NCI-H187 (cell line): ENCODE data around the gene PRKCE.

Experiments used
- DNase-seq, 2 experiments: peaks; one replicate each; lab custom pipeline; 2025; lab: John Stamatoyannopoulos, UW

PRKCE gene

DNA sequence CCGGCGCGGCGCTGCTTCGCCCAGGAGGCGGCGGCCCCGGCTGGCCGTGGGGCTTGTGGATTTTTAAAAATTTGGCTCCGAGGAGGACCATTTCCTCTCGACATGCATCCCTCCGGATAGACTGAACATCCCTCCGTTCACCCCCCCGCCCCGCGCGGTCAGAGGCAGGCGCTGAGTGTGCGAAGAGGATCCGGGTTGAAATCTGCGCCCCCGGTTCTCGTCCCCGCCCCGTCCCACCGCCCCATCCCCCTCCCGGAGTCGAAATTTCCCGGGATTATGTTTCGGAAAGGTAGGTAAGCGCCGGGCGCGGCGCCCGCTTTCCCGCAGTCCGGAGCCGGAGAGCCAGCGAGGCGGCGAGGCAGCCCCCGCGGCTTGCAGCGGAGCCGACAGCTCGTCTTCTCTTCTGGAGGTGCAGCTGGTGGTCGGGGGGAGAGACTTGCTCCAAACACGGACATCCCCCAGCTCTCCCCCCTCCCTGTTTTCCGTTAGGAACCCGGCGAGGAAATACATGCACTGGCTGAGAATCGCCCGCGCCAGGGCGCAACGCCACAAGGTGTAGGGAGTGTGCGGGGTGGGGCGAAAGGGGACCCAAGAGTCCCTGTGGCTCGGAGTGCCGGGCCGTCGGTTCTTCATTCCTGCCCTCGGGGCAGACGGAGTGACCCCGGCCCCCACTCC lies at the start of gene PRKCE:
Gene PRKCE, plus strand, starts transcription at position 261 of the 675 bp plus-strand sequence.
- DNase-seq, result peak; percentile 33 to 52

DNA sequence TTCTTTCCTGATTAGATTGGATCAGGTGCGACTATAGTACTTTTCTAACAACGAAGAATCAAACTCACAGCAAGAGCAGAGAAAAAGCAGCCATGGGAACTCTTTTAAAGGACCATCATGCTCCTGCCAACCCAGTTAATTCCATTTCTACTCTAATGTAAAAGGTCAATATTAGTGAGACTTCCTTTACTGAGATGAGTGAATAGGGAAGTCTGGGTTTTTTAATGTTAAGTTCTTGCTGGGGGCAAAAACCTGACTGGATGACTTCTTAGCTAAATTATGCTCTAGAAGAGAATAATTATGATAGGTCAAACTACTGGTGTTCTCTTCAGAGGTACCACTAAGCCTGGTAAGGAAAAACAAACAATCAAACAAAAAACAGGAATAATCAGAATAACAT lies 48.9 kb upstream of the PRKCE start:
- DNase-seq, result no peak

DNA sequence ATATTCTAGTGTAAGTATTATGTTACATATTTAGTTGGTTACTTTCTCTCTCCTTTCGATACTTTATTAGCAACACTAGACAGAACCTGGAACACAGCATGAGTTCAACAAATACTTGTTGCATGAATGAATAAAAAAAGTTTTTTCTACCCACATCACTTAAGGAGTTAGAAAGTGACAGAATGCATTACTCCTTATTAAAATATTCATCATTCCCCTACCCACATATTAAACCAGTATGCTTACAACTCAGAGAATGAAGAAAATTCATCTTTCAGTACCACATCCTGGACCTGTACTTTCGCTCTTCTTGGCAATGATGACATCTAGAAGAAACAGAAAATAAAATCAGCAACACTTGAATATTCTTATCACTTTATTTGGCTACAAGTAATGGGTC lies 46.4 kb upstream of the PRKCE start:
- no peak for DNase-seq

DNA sequence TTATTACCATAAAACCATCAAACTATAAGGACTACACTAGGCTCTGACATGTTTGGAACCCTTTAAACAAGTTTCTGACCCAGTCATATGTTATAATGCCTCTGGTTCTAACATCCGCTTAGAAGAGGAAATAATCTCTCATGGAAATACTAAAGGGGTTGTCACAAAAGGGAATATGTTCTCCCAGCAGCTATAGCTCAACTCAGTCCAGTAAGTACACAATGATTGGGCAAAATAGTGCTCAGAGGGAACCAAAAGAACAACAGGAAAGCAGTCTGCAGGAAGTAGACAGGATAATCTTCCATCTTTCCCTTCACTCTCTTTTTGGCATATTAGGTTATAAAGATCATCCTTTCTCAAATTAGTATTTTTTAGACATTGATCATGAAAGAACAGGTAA lies 44.7 kb upstream of the PRKCE start:
- DNase-seq, result no peak

- DNase-seq, result no peak
Measured at GRCh38 chr2:45607701-45608100, 43.8 kb upstream of the PRKCE start.

- peak; percentile 42 to 74 for DNase-seq
Measured at GRCh38 chr2:45610281-45611019, 41.0 kb upstream of the PRKCE start.

- peak; percentile 93 to 96 for DNase-seq
Measured at GRCh38 chr2:45611020-45611859, 40.2 kb upstream of the PRKCE start, which contains the start of gene SRBD1. TSS of gene SRBD1 (minus strand) at chr2:45611267. CDS start at chr2:45605441, 5,826 bp downstream.

DNA sequence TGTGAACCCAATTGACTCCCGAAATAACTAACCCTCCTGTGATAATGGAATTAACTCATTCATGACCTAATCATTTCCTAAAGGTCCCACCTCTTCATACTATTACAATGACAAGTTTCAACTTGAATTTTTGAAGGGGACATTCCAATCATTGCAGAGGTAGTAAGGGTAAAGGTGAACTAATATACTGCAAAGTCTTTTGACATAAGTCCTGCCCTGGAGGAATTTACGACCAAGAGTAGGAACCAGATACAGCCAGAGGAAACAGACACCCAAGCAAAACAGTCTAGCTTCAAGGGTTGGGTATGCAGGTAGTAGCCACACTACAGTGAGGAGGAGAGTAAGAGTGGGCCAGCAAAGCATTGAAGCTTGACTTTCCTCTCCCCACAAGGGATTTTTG lies 39.2 kb upstream of the PRKCE start:
- DNase-seq, result no peak

- no peak for DNase-seq
Measured at GRCh38 chr2:45612731-45613130, 38.7 kb upstream of the PRKCE start.

- no peak for DNase-seq
Measured at GRCh38 chr2:45614330-45614729, 37.1 kb upstream of the PRKCE start.

DNA sequence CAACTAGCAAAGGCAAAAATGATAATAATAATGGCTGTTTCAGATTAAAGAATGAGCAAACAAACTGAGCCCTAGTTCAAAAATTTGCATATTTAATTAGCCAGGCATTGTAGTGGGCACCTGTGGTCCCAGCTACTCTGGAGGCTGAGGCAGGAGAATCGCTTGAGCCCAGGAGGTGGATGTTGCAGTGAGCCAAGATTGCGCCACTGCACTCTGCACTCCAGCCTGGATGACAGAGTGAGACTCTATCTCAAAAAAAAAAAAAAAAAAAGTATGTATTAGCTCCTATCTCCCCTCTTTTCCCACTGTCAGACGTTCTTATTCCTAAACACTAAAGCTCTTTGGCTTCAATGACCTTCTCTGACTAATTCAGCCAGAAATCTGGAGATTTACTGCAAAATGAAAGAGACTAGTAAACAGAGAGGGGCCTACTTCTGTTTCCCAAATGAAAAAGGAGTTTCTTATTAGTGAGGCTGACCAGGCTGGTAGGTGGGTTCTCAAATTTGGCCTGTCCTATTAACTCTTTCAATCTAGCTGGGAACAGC lies 36.5 kb upstream of the PRKCE start:
- no peak for DNase-seq

DNA sequence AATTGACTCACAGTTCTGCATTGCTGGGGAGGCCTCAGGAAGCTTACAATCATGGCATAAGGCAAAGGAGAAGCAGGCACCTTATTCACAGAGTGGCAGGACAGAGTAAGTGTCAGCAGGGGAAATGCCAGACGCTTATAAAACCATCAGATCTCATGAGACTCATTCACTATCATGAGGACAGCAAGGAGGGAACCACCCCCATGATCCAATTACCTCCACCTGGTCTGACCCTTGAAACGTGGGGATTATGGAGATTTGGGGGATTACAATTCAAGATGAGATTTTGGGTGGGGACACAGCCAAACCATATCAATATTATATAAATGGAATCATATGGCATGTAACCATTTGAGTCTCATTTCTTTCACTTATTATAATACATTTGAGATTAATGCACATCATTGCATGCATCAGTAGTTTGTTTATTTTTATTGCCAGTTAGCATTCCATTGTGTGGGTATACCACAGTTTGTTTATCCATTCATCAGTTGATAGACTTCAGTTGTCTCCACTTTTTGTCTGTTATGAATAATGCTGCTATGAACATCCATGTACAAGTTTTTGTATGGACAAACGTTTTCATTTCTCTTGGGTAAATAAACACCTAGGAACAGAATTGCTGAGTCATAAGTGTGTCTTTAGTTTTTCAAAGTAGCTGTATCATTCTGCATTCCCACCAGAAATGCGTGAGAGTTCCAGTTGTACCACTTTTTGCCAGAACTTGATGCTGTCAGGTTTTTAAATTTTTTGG lies 34.6 kb upstream of the PRKCE start:
- no peak for DNase-seq

GRCh38 chr2:45617496-45617895 lies 34.0 kb upstream of the PRKCE start:
- DNase-seq, result no peak

DNA sequence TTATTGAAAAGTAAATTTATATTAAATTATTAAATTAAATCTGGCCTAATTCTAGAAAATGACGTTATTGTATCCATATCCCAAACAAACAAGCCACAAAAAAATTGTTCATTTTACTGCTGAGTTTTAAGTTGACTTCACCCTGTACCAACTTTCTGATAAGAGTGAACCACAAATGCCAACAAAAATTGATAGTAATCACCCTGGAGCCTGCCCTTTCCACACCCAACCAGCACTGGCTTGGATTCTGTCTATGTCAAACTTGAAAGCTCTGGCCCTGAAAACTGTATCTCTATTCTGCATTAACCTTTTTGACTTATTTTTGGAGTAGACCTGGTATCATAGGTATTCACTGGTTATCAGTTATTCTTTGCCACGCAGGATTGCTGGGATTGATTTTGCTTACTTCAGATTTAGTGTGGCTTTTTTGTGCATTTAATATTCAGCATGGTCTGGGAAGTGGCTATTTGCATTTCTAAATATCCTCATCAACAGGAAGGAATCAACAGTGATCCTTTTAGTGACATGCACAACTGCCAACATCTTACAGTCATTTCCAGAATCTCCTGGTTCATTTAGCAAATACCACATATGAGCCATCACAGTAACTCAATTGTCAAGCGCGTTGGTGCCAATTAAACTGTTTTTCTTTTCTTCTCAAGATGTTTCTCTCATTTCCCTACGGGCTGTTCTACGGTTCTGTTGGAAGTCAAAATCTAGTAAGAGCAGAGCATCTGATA lies 29.0 kb upstream of the PRKCE start:
- no peak for DNase-seq

GRCh38 chr2:45623098-45623497 lies 28.4 kb upstream of the PRKCE start:
- DNase-seq, result no peak

GRCh38 chr2:45625824-45626223 lies 25.7 kb upstream of the PRKCE start:
- DNase-seq, result no peak

GRCh38 chr2:45626387-45627221 lies 24.9 kb upstream of the PRKCE start:
- no peak for DNase-seq

GRCh38 chr2:45627911-45628310 lies 23.6 kb upstream of the PRKCE start:
- no peak for DNase-seq

GRCh38 chr2:45629971-45630370 lies 21.5 kb upstream of the PRKCE start:
- no peak for DNase-seq

DNA sequence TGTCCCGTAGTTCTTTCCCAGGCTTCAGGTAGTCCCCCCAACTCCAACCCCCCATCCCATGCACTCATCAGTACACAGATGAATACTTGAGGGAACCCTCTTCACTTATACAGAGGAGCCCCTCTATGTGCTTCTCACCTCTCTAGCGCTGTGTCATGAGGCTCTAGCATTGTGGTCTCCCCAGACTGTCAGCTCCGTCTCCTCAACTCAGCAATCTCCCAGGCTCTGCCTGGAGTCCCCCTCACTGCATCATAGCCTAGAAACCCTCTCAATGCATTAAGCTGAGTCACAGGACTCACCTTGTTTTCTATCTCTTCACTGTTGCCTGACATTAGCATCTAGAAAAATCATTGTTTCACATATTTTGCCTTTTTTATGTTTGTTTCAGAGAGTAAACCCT lies 20.2 kb upstream of the PRKCE start:
- DNase-seq, result no peak
